GM23338 (cell line): Measurements from ENCODE around the gene PCK2. TPM values are rescaled to one million over a fixed set of nuclear protein-coding genes. Genes with fewer than 3 reads are reported as not detected.

Source experiments
- ATAC-seq: fragments of 200-7000 bp; cut with Tn5 transposase; 3 replicates; pipeline ENCODE4 v1.9.1; 2020
- DNase-seq: peaks from one replicate; pipeline ENCODE4 v3.0.0-alpha.2; 2015; ENCODE audit warnings: low spot score
- H2AFZ ChIP-seq: fragments of 200-600 bp; sonication (generic); 2 replicates; pipeline ENCODE4 v1.8.0; 2016; ENCODE audit warnings: antibody characterized with exemption, mild to moderate bottlenecking, moderate library complexity
- H3F3A ChIP-seq: fragments of 200-600 bp; sonication (generic); replicated peaks from 2 replicates; pipeline ENCODE4 v1.8.0; 2017; ENCODE audit warnings: antibody characterized with exemption, mixed run types, low read depth
- H3K27ac ChIP-seq: fragments of 200-600 bp; sonication (generic); 2 replicates; pipeline ENCODE4 v1.6.1; 2016; ENCODE audit warnings: low read depth
- H3K27me3 ChIP-seq: fragments of 200-600 bp; sonication (generic); 2 replicates; pipeline ENCODE4 v1.8.0; 2016; ENCODE audit warnings: mild to moderate bottlenecking, mixed run types, moderate library complexity; ENCODE audit not compliant: insufficient read depth
- H3K36me3 ChIP-seq: fragments of 200-600 bp; sonication (generic); 2 replicates; pipeline ENCODE4 v1.8.0; 2016; ENCODE audit warnings: mild to moderate bottlenecking; ENCODE audit not compliant: insufficient read depth
- H3K4me1 ChIP-seq: fragments of 200-600 bp; sonication (generic); 2 replicates; pipeline ENCODE4 v1.8.0; 2016; ENCODE audit warnings: mild to moderate bottlenecking, moderate library complexity; ENCODE audit not compliant: insufficient read depth
- H3K4me2 ChIP-seq: fragments of 200-600 bp; sonication (generic); 2 replicates; pipeline ENCODE4 v1.7.1; 2017; ENCODE audit warnings: mixed run types
- H3K4me3 ChIP-seq: fragments of 200-600 bp; sonication (generic); 2 replicates; pipeline ENCODE4 v1.6.1; 2016; ENCODE audit warnings: mixed run types
- H3K79me2 ChIP-seq: fragments of 200-600 bp; sonication (generic); replicated peaks from 2 replicates; pipeline ENCODE4 v1.8.0; 2017; ENCODE audit warnings: mild to moderate bottlenecking; ENCODE audit not compliant: insufficient read depth
- H3K9me2 ChIP-seq: fragments of 200-600 bp; sonication (generic); 2 replicates; pipeline ENCODE4 v1.8.0; 2017; ENCODE audit not compliant: insufficient read depth
- H4K20me1 ChIP-seq: fragments of 200-600 bp; sonication (generic); replicated peaks from 2 replicates; pipeline ENCODE4 v1.8.0; 2017; ENCODE audit warnings: mild to moderate bottlenecking; ENCODE audit not compliant: insufficient read depth
- H3K27ac Mint-ChIP-seq: 2 replicates; pipeline ENCODE4 v1.8.0; 2020; ENCODE audit warnings: inconsistent platforms, mild to moderate bottlenecking, moderate library complexity, mixed read lengths
- H3K27me3 Mint-ChIP-seq: 3 replicates; pipeline ENCODE4 v1.8.0; 2022; ENCODE audit warnings: low read depth, mild to moderate bottlenecking, moderate library complexity, mixed read lengths, inconsistent platforms; ENCODE audit not compliant: insufficient read depth, poor library complexity
- H3K36me3 Mint-ChIP-seq: 3 replicates; pipeline ENCODE4 v1.8.0; 2021; ENCODE audit warnings: low read depth, mild to moderate bottlenecking, inconsistent platforms, moderate library complexity, mixed read lengths
- H3K4me1 Mint-ChIP-seq: 3 replicates; pipeline ENCODE4 v1.8.0; 2020; ENCODE audit warnings: mild to moderate bottlenecking, inconsistent platforms, mixed read lengths
- H3K4me3 Mint-ChIP-seq: 3 replicates; pipeline ENCODE4 v1.8.0; 2021; ENCODE audit warnings: moderate library complexity, mild to moderate bottlenecking, inconsistent platforms, mixed read lengths
- H3K9me3 Mint-ChIP-seq: 3 replicates; pipeline ENCODE4 v1.8.0; 2020; ENCODE audit warnings: moderate library complexity, mild to moderate bottlenecking, inconsistent platforms, mixed read lengths
- CREB1 ChIP-seq: fragments of 250-450 bp; sonication (Bioruptor Pico); IDR thresholded peaks from 2 replicates; pipeline ENCODE4 v1.5.0; 2020; ENCODE audit warnings: low read depth, mild to moderate bottlenecking, moderate library complexity
- EZH2 ChIP-seq: fragments of 200-600 bp; sonication (generic); IDR thresholded peaks from one replicate; pipeline ENCODE4 v1.8.0; 2017; ENCODE audit warnings: antibody characterized with exemption, mild to moderate bottlenecking, low read depth; ENCODE audit not compliant: unreplicated experiment
- EZH2phosphoT487 ChIP-seq: fragments of 200-600 bp; sonication (generic); IDR thresholded peaks from one replicate; pipeline ENCODE4 v1.8.1; 2018; ENCODE audit warnings: antibody characterized with exemption; ENCODE audit not compliant: unreplicated experiment
- JUNB ChIP-seq: IDR thresholded peaks from one replicate; pipeline ENCODE4 v1.6.1; 2016; ENCODE audit warnings: antibody characterized with exemption; ENCODE audit not compliant: unreplicated experiment
- NANOG ChIP-seq: IDR thresholded peaks from 2 replicates; pipeline ENCODE4 v1.6.1; 2016; ENCODE audit warnings: antibody characterized with exemption, borderline replicate concordance
- POLR2AphosphoS5 ChIP-seq: IDR thresholded peaks from 2 replicates; pipeline ENCODE4 v1.6.1; 2016; ENCODE audit warnings: antibody characterized with exemption, low read depth
- STAT1 ChIP-seq: IDR thresholded peaks from one replicate; pipeline ENCODE4 v1.6.1; 2016; ENCODE audit warnings: antibody characterized with exemption; ENCODE audit not compliant: unreplicated experiment
- ZNF114 ChIP-seq: fragments of 250-450 bp; sonication (Bioruptor Pico); IDR thresholded peaks from 2 replicates; pipeline ENCODE4 v1.5.0; 2020; ENCODE audit warnings: mild to moderate bottlenecking, moderate library complexity
- ZNF331 ChIP-seq: fragments of 250-450 bp; sonication (Bioruptor Pico); IDR thresholded peaks from 2 replicates; pipeline ENCODE4 v1.5.0; 2020; ENCODE audit warnings: low read depth, mild to moderate bottlenecking, moderate library complexity
- polyA plus RNA-seq: library from polyadenylated mRNA; unstranded; fragments of >200 nt; fragmentation: Nextera tagmentation; extraction: Ambion mirVana; gene quantifications from 2 replicates; pipeline ENCODE4 v1.2.1, GENCODE V29; 2016
- total RNA-seq: library from RNA; depleted of rRNA; stranded (reverse); fragments of >200 nt; shearing (Covaris generic); gene quantifications from 2 replicates; pipeline ENCODE4 v1.2.3, GENCODE V29; 2014
- TF ChIP-seq, protein P1 (sequence below), 2 experiments: fragments of 200-600 bp in 1 of 2; sonication (generic) in 1 of 2; conservative IDR thresholded peaks; 2 replicates each; pipeline versions ENCODE4 v1.5.1 to v1.6.1; 2016 to 2017; ENCODE audit warnings: antibody characterized with exemption in 2 of 2, low read depth in 2 of 2, mild to moderate bottlenecking in 2 of 2, moderate library complexity in 1 of 2
- TF ChIP-seq, protein P2 (sequence below): fragments of 250-450 bp; sonication (Bioruptor Pico); IDR thresholded peaks from 2 replicates; pipeline ENCODE4 v1.5.0; 2020; ENCODE audit warnings: mild to moderate bottlenecking, moderate library complexity
- TF ChIP-seq, protein P3 (sequence below): IDR thresholded peaks from one replicate; pipeline ENCODE4 v1.6.1; 2018; ENCODE audit warnings: antibody characterized with exemption; ENCODE audit not compliant: unreplicated experiment
- TF ChIP-seq, protein P4 (sequence below): IDR thresholded peaks from 2 replicates; pipeline ENCODE4 v1.6.1; 2016; ENCODE audit warnings: antibody characterized with exemption

PCK2 gene
- total and polyA plus RNA-seq, 2 experiments from 2014 or later: 53.5 to 103 TPM

DNA sequence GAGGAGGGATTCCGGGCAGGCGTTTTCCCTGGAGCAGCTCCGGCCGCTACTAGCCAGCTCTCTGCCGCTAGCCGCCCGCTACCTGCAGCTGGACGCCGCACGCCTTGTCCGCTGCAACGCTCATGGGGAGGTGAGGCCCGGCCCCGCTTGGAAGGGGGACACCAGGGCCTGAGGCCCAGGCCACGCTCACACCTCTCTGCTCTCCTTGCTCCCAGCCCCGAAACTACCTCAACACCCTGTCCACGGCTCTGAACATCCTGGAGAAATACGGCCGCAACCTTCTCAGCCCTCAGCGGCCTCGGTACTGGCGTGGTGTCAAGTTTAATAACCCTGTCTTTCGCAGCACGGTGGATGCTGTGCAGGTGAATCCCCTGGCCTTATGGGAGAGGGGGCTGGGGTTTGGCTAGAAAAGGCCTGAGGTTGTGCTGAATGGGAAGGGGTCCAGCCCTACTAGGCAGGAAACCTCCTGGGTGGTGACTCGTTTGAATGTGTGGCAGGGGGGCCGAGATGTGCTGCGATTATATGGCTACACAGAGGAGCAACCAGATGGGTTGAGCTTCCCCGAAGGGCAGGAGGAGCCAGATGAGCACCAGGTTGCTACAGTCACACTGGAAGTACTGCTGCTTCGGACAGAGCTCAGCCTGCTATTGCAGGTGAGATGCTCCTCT, 53.8 kb downstream of the PCK2 start:
- Histone ChIP-seq H3K79me2 (peaks cover 38% of the 10 kb centered on the region), H3K4me3 (peak overlapping the region; percentile 70), H4K20me1 (peaks cover 7% of the 10 kb centered on the region; the same call in 1 of the 2 replicates), H3K36me3 (peaks cover 31% of the 10 kb centered on the region), H3K4me1 (peaks cover 12% of the 10 kb centered on the region), H2AFZ (no peak overlapping the region), H3K4me2 (peak overlapping the region; percentile 99), H3K27me3 (no peaks in the 10 kb centered on the region), H3F3A (0 out of 2 replicates have a peak, but pooled peaks cover 4% of the 10 kb centered on the region), H3K27ac (no peak overlapping the region), H3K9me2 (no peaks in the 10 kb centered on the region)
- Mint-ChIP-seq H3K4me3 (peak overlapping the region; percentile 99), H3K36me3 (peaks cover 68% of the 10 kb centered on the region), H3K9me3 (no peaks in the 10 kb centered on the region; the same call in 2 of the 3 replicates), H3K27me3 (peaks cover 11% of the 10 kb centered on the region), H3K27ac (peak overlapping the region; percentile 82), H3K4me1 (peaks cover 21% of the 10 kb centered on the region)
- TF ChIP-seq EZH2 (no peak), CREB1 (no peak), ZNF114 (CRISPR knock-in tag) (no peak), POLR2AphosphoS5 (no peak), EZH2phosphoT487 (no peak), ZNF331 (CRISPR knock-in tag) (no peak), JUNB (no peak), STAT1 (no peak), NANOG (no peak)
- TF ChIP-seq, protein P1, sequence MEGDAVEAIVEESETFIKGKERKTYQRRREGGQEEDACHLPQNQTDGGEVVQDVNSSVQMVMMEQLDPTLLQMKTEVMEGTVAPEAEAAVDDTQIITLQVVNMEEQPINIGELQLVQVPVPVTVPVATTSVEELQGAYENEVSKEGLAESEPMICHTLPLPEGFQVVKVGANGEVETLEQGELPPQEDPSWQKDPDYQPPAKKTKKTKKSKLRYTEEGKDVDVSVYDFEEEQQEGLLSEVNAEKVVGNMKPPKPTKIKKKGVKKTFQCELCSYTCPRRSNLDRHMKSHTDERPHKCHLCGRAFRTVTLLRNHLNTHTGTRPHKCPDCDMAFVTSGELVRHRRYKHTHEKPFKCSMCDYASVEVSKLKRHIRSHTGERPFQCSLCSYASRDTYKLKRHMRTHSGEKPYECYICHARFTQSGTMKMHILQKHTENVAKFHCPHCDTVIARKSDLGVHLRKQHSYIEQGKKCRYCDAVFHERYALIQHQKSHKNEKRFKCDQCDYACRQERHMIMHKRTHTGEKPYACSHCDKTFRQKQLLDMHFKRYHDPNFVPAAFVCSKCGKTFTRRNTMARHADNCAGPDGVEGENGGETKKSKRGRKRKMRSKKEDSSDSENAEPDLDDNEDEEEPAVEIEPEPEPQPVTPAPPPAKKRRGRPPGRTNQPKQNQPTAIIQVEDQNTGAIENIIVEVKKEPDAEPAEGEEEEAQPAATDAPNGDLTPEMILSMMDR (conservative IDR thresholded peaks at IDR 0.05; ENCODE audit: low read depth in 2 of 2): no peak
- TF ChIP-seq, protein P2, sequence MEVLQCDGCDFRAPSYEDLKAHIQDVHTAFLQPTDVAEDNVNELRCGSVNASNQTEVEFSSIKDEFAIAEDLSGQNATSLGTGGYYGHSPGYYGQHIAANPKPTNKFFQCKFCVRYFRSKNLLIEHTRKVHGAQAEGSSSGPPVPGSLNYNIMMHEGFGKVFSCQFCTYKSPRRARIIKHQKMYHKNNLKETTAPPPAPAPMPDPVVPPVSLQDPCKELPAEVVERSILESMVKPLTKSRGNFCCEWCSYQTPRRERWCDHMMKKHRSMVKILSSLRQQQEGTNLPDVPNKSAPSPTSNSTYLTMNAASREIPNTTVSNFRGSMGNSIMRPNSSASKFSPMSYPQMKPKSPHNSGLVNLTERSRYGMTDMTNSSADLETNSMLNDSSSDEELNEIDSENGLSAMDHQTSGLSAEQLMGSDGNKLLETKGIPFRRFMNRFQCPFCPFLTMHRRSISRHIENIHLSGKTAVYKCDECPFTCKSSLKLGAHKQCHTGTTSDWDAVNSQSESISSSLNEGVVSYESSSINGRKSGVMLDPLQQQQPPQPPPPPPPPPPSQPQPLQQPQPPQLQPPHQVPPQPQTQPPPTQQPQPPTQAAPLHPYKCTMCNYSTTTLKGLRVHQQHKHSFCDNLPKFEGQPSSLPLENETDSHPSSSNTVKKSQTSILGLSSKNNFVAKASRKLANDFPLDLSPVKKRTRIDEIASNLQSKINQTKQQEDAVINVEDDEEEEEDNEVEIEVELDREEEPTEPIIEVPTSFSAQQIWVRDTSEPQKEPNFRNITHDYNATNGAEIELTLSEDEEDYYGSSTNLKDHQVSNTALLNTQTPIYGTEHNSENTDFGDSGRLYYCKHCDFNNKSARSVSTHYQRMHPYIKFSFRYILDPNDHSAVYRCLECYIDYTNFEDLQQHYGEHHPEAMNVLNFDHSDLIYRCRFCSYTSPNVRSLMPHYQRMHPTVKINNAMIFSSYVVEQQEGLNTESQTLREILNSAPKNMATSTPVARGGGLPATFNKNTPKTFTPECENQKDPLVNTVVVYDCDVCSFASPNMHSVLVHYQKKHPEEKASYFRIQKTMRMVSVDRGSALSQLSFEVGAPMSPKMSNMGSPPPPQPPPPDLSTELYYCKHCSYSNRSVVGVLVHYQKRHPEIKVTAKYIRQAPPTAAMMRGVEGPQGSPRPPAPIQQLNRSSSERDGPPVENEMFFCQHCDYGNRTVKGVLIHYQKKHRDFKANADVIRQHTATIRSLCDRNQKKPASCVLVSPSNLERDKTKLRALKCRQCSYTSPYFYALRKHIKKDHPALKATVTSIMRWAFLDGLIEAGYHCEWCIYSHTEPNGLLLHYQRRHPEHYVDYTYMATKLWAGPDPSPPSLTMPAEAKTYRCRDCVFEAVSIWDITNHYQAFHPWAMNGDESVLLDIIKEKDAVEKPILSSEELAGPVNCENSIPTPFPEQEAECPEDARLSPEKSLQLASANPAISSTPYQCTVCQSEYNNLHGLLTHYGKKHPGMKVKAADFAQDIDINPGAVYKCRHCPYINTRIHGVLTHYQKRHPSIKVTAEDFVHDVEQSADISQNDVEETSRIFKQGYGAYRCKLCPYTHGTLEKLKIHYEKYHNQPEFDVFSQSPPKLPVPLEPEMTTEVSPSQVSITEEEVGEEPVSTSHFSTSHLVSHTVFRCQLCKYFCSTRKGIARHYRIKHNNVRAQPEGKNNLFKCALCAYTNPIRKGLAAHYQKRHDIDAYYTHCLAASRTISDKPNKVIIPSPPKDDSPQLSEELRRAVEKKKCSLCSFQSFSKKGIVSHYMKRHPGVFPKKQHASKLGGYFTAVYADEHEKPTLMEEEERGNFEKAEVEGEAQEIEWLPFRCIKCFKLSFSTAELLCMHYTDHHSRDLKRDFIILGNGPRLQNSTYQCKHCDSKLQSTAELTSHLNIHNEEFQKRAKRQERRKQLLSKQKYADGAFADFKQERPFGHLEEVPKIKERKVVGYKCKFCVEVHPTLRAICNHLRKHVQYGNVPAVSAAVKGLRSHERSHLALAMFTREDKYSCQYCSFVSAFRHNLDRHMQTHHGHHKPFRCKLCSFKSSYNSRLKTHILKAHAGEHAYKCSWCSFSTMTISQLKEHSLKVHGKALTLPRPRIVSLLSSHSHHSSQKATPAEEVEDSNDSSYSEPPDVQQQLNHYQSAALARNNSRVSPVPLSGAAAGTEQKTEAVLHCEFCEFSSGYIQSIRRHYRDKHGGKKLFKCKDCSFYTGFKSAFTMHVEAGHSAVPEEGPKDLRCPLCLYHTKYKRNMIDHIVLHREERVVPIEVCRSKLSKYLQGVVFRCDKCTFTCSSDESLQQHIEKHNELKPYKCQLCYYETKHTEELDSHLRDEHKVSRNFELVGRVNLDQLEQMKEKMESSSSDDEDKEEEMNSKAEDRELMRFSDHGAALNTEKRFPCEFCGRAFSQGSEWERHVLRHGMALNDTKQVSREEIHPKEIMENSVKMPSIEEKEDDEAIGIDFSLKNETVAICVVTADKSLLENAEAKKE (CRISPR knock-in tag): no peak
- TF ChIP-seq, protein P3, sequence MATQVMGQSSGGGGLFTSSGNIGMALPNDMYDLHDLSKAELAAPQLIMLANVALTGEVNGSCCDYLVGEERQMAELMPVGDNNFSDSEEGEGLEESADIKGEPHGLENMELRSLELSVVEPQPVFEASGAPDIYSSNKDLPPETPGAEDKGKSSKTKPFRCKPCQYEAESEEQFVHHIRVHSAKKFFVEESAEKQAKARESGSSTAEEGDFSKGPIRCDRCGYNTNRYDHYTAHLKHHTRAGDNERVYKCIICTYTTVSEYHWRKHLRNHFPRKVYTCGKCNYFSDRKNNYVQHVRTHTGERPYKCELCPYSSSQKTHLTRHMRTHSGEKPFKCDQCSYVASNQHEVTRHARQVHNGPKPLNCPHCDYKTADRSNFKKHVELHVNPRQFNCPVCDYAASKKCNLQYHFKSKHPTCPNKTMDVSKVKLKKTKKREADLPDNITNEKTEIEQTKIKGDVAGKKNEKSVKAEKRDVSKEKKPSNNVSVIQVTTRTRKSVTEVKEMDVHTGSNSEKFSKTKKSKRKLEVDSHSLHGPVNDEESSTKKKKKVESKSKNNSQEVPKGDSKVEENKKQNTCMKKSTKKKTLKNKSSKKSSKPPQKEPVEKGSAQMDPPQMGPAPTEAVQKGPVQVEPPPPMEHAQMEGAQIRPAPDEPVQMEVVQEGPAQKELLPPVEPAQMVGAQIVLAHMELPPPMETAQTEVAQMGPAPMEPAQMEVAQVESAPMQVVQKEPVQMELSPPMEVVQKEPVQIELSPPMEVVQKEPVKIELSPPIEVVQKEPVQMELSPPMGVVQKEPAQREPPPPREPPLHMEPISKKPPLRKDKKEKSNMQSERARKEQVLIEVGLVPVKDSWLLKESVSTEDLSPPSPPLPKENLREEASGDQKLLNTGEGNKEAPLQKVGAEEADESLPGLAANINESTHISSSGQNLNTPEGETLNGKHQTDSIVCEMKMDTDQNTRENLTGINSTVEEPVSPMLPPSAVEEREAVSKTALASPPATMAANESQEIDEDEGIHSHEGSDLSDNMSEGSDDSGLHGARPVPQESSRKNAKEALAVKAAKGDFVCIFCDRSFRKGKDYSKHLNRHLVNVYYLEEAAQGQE: no peak
- TF ChIP-seq, protein P4, sequence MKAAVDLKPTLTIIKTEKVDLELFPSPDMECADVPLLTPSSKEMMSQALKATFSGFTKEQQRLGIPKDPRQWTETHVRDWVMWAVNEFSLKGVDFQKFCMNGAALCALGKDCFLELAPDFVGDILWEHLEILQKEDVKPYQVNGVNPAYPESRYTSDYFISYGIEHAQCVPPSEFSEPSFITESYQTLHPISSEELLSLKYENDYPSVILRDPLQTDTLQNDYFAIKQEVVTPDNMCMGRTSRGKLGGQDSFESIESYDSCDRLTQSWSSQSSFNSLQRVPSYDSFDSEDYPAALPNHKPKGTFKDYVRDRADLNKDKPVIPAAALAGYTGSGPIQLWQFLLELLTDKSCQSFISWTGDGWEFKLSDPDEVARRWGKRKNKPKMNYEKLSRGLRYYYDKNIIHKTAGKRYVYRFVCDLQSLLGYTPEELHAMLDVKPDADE: no peak
- DNase-seq (no peak), ATAC-seq (no peak)
